HFFc6 (cell line): ENCODE data around the gene YIPF7. TPM values are rescaled to one million over a fixed set of nuclear protein-coding genes. Genes with fewer than 3 reads are reported as not detected.

ENCODE experiments used
- DNase-seq: peaks from one replicate; pipeline ENCODE4 v3.0.0-alpha.2; 2018
- H3K27ac Mint-ChIP-seq: 2 replicates; pipeline ENCODE4 v1.8.0; 2020; ENCODE audit warnings: mild to moderate bottlenecking, mixed read lengths
- H3K27me3 Mint-ChIP-seq: 2 replicates; pipeline ENCODE4 v1.8.0; 2021; ENCODE audit warnings: mild to moderate bottlenecking, moderate library complexity, mixed read lengths; ENCODE audit not compliant: insufficient read depth
- H3K36me3 Mint-ChIP-seq: 2 replicates; pipeline ENCODE4 v1.8.0; 2021; ENCODE audit warnings: low read depth, mixed read lengths
- H3K4me1 Mint-ChIP-seq: 2 replicates; pipeline ENCODE4 v1.8.0; 2020; ENCODE audit warnings: low read depth, mixed read lengths
- H3K4me3 Mint-ChIP-seq: 2 replicates; pipeline ENCODE4 v1.8.0; 2020; ENCODE audit warnings: mild to moderate bottlenecking, moderate library complexity, mixed read lengths
- H3K9me3 Mint-ChIP-seq: 2 replicates; pipeline ENCODE4 v1.8.0; 2020; ENCODE audit warnings: mild to moderate bottlenecking, mixed read lengths
- CTCF ChIP-seq: fragments of 200-600 bp; sonication (generic); IDR thresholded peaks from 2 replicates; pipeline ENCODE4 v1.5.0; 2021; ENCODE audit warnings: antibody characterized with exemption, mild to moderate bottlenecking
- total RNA-seq, 6 experiments: library from RNA; stranded (reverse); fragmentation: NEBNext Ultra II Directional; extraction: Animal tissue kit (Norgen Biotek cat#: 25700); gene quantifications; 2 replicates in 1 of 6; 3 replicates in 5 of 6; pipeline ENCODE4 v1.2.3, GENCODE V29; 2021

Gene YIPF7
- total RNA-seq, 6 experiments from 2014 or later, result not detected

- Mint-ChIP-seq H3K9me3 (no peaks in the 10 kb centered on the region), H3K4me1 (peaks cover 29% of the 10 kb centered on the region), H3K27ac (peak within 1 kb of the TSS; percentile 96), H3K4me3 (peak within 1 kb of the TSS; percentile 99), H3K27me3 (peaks cover 1% of the 10 kb centered on the region; the same call in 1 of the 2 replicates), H3K36me3 (no peaks in the 10 kb centered on the region)
- TF ChIP-seq CTCF, result peak; percentile 19; the same call in 1 of the 2 replicates
- peak; percentile 75 for DNase-seq
These were observed 26.9 kb upstream of the YIPF7 start, which contains the start of gene GUF1 for GRCh38 chr4:44678094-44679041. Gene GUF1, plus strand, starts transcription at chr4:44678420. Its CDS starts 203 bp downstream, at chr4:44678623.

- H3K36me3 Mint-ChIP-seq, result no peaks in the 10 kb centered on the region
- no peak overlapping the region for H3K27ac Mint-ChIP-seq
- TF ChIP-seq CTCF, result no peak
- H3K4me1 Mint-ChIP-seq, result peaks cover 20% of the 10 kb centered on the region
- peaks cover 1% of the 10 kb centered on the region; the same call in 1 of the 2 replicates for H3K27me3 Mint-ChIP-seq
- no peak for DNase-seq
- no peaks in the 10 kb centered on the region for H3K9me3 Mint-ChIP-seq
- no peak overlapping the region for H3K4me3 Mint-ChIP-seq
These were observed 23.9 kb upstream of the YIPF7 start for GRCh38 chr4:44675366-44675765.

- H3K36me3 Mint-ChIP-seq, result no peaks in the 10 kb centered on the region
- peak; percentile 59 for TF ChIP-seq CTCF
- no peak for DNase-seq
- peaks cover 5% of the 10 kb centered on the region; the same call in 1 of the 2 replicates for H3K27me3 Mint-ChIP-seq
- no peaks in the 10 kb centered on the region for H3K9me3 Mint-ChIP-seq
- H3K4me1 Mint-ChIP-seq, result peaks cover 12% of the 10 kb centered on the region
- H3K4me3 Mint-ChIP-seq, result no peak overlapping the region
- no peak overlapping the region for H3K27ac Mint-ChIP-seq
These were observed 23.0 kb upstream of the YIPF7 start for GRCh38 chr4:44674471-44674870.

- H3K9me3 Mint-ChIP-seq, result no peaks in the 10 kb centered on the region
- H3K4me1 Mint-ChIP-seq, result no peaks in the 10 kb centered on the region
- H3K4me3 Mint-ChIP-seq, result no peak overlapping the region
- H3K27me3 Mint-ChIP-seq, result peaks cover 5% of the 10 kb centered on the region; the same call in 1 of the 2 replicates
- DNase-seq, result no peak
- H3K36me3 Mint-ChIP-seq, result no peaks in the 10 kb centered on the region
- no peak overlapping the region for H3K27ac Mint-ChIP-seq
- no peak for TF ChIP-seq CTCF
These were observed 20.2 kb upstream of the YIPF7 start for GRCh38 chr4:44671636-44672035.

DNA sequence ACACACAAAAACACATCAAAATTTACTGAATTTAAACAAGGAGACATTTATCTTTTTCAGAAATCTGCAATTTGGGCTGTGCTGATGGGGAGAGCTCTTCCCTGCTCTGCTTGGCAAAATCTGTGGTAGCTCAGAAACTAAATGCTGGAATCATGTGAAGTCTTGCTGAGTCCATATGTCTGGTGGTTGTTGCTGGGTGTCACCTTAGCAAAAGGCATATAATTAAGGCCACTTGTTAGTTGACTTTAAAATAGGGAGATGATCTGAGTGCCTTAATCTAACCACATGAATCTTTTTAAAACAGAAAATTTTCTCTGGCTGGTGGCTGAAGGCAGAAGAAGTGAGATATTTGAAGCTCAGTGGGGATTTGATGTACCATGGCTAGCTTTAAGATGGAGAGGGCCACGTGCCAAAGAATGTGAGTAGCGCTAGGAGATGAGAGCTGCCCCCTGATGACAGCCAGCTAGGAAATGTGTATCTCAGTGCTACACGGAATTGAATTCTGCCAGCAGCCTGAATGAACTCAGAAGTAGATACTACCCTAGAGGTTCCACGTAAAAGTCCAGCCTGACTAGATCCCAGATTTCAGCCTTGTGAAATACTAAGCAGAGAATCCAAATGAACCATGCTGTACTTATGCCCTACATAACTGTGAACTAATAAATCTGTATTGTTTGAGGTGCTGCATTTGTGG is 19.2 kb upstream of the YIPF7 start:
- no peaks in the 10 kb centered on the region for H3K9me3 Mint-ChIP-seq
- peaks cover 3% of the 10 kb centered on the region; the same call in 1 of the 2 replicates for H3K27me3 Mint-ChIP-seq
- no peak for TF ChIP-seq CTCF
- H3K36me3 Mint-ChIP-seq, result no peaks in the 10 kb centered on the region
- no peak for DNase-seq
- H3K4me3 Mint-ChIP-seq, result no peak overlapping the region
- H3K4me1 Mint-ChIP-seq, result no peaks in the 10 kb centered on the region
- H3K27ac Mint-ChIP-seq, result no peak overlapping the region
